ENCODE data around the gene TBC1D7. TPM values are rescaled to one million over a fixed set of nuclear protein-coding genes. Genes with fewer than 3 reads are reported as not detected.

TBC1D7 gene
- total RNA-seq, 4 donors from 2014 or later, result 8.3 to 15.4 (median 12.2) TPM

- no peak for TF ChIP-seq POLR2AphosphoS5 (IDR thresholded peaks at IDR 0.05)
- no peak for TF ChIP-seq POLR2A (IDR thresholded peaks at IDR 0.05)
- no peak for TF ChIP-seq EP300 (IDR thresholded peaks at IDR 0.05)
- TF ChIP-seq CTCF (IDR thresholded peaks at IDR 0.05), result no peak
- DNase-seq (ENCODE audit: low spot score in 2 of 2), result peak in 1 of 2 donors; percentile 73
- 96% methylated on average over 11 of the region's 11 CpGs for WGBS
These were observed 28.9 kb downstream of the TBC1D7 start for GRCh38 chr6:13299403-13299821.

DNA sequence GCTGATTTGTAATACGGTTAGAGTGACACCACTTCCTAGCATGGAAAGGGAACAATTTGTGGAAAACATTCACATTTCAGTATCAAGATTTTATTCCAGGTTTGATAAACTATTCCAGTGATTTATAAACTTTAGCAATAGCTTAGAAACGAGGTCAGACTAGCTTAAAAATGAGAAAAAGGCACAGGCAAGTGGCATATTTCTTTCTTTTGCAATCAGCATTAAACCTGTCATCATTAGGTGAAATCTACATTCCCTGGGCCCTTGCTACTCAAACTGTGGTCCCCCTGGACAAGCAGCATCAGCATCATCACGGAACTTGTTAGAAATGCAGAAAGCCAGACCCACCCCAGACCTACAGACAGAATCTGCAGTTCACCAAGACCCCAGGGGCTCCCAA lies 29.9 kb downstream of the TBC1D7 start:
- Histone ChIP-seq H3K36me3 (peaks cover 56% of the 10 kb centered on the region), H3K27me3 (no peaks in the 10 kb centered on the region), H3K27ac (no peak overlapping the region), H3K9me3 (no peaks in the 10 kb centered on the region), H3K4me1 (peaks cover 16% of the 10 kb centered on the region), H3K4me3 (no peak overlapping the region)
- WGBS, result 83% methylated on average over 3 of the region's 3 CpGs
- no peak for DNase-seq (ENCODE audit: low spot score in 2 of 2)
- TF ChIP-seq EP300 (IDR thresholded peaks at IDR 0.05), result no peak
- no peak for TF ChIP-seq CTCF (IDR thresholded peaks at IDR 0.05)
- no peak for TF ChIP-seq POLR2AphosphoS5 (IDR thresholded peaks at IDR 0.05)
- TF ChIP-seq POLR2A (IDR thresholded peaks at IDR 0.05), result no peak

More at GRCh38 chr6:13299403-13299821, 28.9 kb downstream of the TBC1D7 start:
- Histone ChIP-seq H3K4me3 (no peak overlapping the region), H3K27me3 (no peaks in the 10 kb centered on the region), H3K36me3 (peaks cover 46% of the 10 kb centered on the region), H3K9me3 (no peaks in the 10 kb centered on the region), H3K27ac (no peak overlapping the region), H3K4me1 (peaks cover 24% of the 10 kb centered on the region)

- H3K27me3 ChIP-seq, result no peaks in the 10 kb centered on the region
- H3K36me3 ChIP-seq, result peaks cover 61% of the 10 kb centered on the region
- H3K4me3 ChIP-seq, result no peak overlapping the region
- peak in 1 of 2 donors; percentile 56 for DNase-seq (ENCODE audit: low spot score in 2 of 2)
- no peak overlapping the region for H3K27ac ChIP-seq
- peaks cover 5% of the 10 kb centered on the region for H3K4me1 ChIP-seq
- WGBS, result 89% methylated on average over 5 of the region's 5 CpGs
- no peaks in the 10 kb centered on the region for H3K9me3 ChIP-seq
- TF ChIP-seq POLR2A (IDR thresholded peaks at IDR 0.05), result no peak
- TF ChIP-seq CTCF (IDR thresholded peaks at IDR 0.05), result no peak
- TF ChIP-seq EP300 (IDR thresholded peaks at IDR 0.05), result no peak
- no peak for TF ChIP-seq POLR2AphosphoS5 (IDR thresholded peaks at IDR 0.05)
These were observed 30.9 kb downstream of the TBC1D7 start for GRCh38 chr6:13297391-13297790.

DNA sequence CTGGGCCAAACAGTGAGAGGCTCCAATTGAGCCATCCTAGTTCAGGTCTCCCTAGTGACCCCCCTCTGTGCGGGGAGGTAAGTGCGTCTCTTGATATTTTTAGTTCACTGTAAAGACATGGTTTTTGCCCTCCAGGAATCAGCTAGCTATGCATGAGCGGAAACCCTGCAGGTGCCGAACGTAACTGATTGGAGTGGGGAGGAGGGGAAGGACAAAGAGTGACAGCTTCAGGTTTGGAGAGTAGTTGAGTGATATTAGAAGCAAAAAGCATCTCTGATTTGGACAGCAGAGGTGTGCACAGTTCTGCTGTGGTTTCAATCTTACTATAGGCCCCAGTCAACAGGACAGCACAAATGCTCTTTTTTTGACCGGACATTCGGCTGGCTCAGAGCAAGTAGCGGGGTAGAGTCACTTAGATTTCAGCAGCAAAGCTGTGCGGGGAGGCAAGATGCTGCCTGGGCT lies 31.8 kb downstream of the TBC1D7 start:
- no peaks in the 10 kb centered on the region for H3K9me3 ChIP-seq
- 96% methylated on average over 9 of the region's 9 CpGs for WGBS
- no peak overlapping the region for H3K4me3 ChIP-seq
- peaks cover 57% of the 10 kb centered on the region for H3K36me3 ChIP-seq
- H3K4me1 ChIP-seq, result no peaks in the 10 kb centered on the region
- H3K27ac ChIP-seq, result no peak overlapping the region
- TF ChIP-seq EP300 (IDR thresholded peaks at IDR 0.05), result no peak
- no peak for TF ChIP-seq CTCF (IDR thresholded peaks at IDR 0.05)
- no peak for TF ChIP-seq POLR2AphosphoS5 (IDR thresholded peaks at IDR 0.05)
- no peak for TF ChIP-seq POLR2A (IDR thresholded peaks at IDR 0.05)
- DNase-seq (ENCODE audit: low spot score in 2 of 2), result peak in 1 of 2 donors; percentile 35
- no peaks in the 10 kb centered on the region for H3K27me3 ChIP-seq

GRCh38 chr6:13295576-13295975 lies 32.8 kb downstream of the TBC1D7 start:
- Histone ChIP-seq H3K36me3 (peaks cover 52% of the 10 kb centered on the region), H3K27me3 (no peaks in the 10 kb centered on the region), H3K27ac (no peak overlapping the region), H3K4me3 (no peak overlapping the region), H3K9me3 (no peaks in the 10 kb centered on the region), H3K4me1 (no peaks in the 10 kb centered on the region)
- no peak for TF ChIP-seq POLR2A (IDR thresholded peaks at IDR 0.05)
- TF ChIP-seq EP300 (IDR thresholded peaks at IDR 0.05), result no peak
- TF ChIP-seq CTCF (IDR thresholded peaks at IDR 0.05), result no peak
- no peak for TF ChIP-seq POLR2AphosphoS5 (IDR thresholded peaks at IDR 0.05)
- peak in 1 of 2 donors; percentile 77 for DNase-seq (ENCODE audit: low spot score in 2 of 2)
- 97% methylated on average over 6 of the region's 11 CpGs for WGBS

All from suprapubic skin (tissue), 4 donors.